Upper lobe of right lung (tissue), 1 donor: ENCODE measurements around the gene RAB6B. TPM values are rescaled to one million over a fixed set of nuclear protein-coding genes. Genes with fewer than 3 reads are reported as not detected.

Experiments
- ATAC-seq: fragments of 200-7000 bp; cut with Tn5 transposase; one replicate; pipeline ENCODE4 v1.9.1; 2020; ENCODE audit warnings: mild to moderate bottlenecking, moderate library complexity
- DNase-seq: peaks from one replicate; pipeline ENCODE4 v3.0.0-alpha.2; 2020
- H3K27ac ChIP-seq: fragments of 200-600 bp; one replicate; pipeline ENCODE4 v1.8.0; 2022
- H3K27me3 ChIP-seq: fragments of 200-600 bp; one replicate; pipeline ENCODE4 v1.8.0; 2022; ENCODE audit warnings: mild to moderate bottlenecking
- H3K36me3 ChIP-seq: fragments of 200-600 bp; one replicate; pipeline ENCODE4 v1.8.0; 2022
- H3K4me1 ChIP-seq: fragments of 200-600 bp; one replicate; pipeline ENCODE4 v1.8.0; 2022
- H3K4me3 ChIP-seq: fragments of 200-600 bp; one replicate; pipeline ENCODE4 v1.8.0; 2022; ENCODE audit warnings: mild to moderate bottlenecking
- H3K9me3 ChIP-seq: fragments of 200-600 bp; one replicate; pipeline ENCODE4 v1.8.0; 2022
- CTCF ChIP-seq: fragments of 200-600 bp; IDR thresholded peaks from one replicate; pipeline ENCODE4 v1.8.0; 2022; ENCODE audit warnings: antibody characterized with exemption
- intact Hi-C: fragments of 100-400 bp; cut with DNase I; formaldehyde crosslinking; loops from one replicate; pipeline ENCODE4 v1.11.0; 2022
- long read RNA-seq: library from polyadenylated mRNA; unstranded; transcript quantifications from one replicate; pipeline ENCODE4 v2.0.0, GENCODE V29; 2021
- total RNA-seq: library from RNA; stranded (reverse); fragmentation: NEBNext Ultra II Directional; extraction: Animal tissue kit (Norgen Biotek cat#: 25700); gene quantifications from one replicate; pipeline ENCODE4 v1.2.1, GENCODE V29; 2021
- donor health status: DM: no; HTN: yes; CAD: no; lungs with severe emphysema.

The RAB6B gene
- total RNA-seq = 7.4 TPM
- long read RNA-seq, full-length matches to known transcripts = 1 of 4 reads
- long read RNA-seq, partial matches to known transcripts = 0 of 4 reads
- long read RNA-seq, other reads (novel, unspliced or antisense) = 3 of 4 reads

- Histone ChIP-seq H3K4me1 (no peaks in the 10 kb centered on the region), H3K27ac (no peak within 1 kb of the TSS), H3K4me3 (peak within 1 kb of the TSS; percentile 60), H3K36me3 (no peaks in the 10 kb centered on the region), H3K27me3 (peaks cover 25% of the 10 kb centered on the region), H3K9me3 (no peaks in the 10 kb centered on the region)
- DNase-seq (peak; percentile 71), ATAC-seq (peak; percentile 76)
- TF ChIP-seq CTCF = no peak
- intact Hi-C loops = no loop called here
These were observed at the start of gene RAB6B for GRCh38 chr3:133895208-133896001. TSS of gene RAB6B (minus strand) at chr3:133895882. CDS start at chr3:133895466, 416 bp downstream.

GRCh38 chr3:133944641-133945380 lies 49.1 kb upstream of the RAB6B start:
- no peaks in the 10 kb centered on the region for H3K9me3 ChIP-seq
- DNase-seq = no peak
- H3K4me1 ChIP-seq = peaks cover 29% of the 10 kb centered on the region
- H3K27me3 ChIP-seq = no peaks in the 10 kb centered on the region
- TF ChIP-seq CTCF = no peak
- H3K4me3 ChIP-seq = no peak overlapping the region
- peak overlapping the region; percentile 67 for H3K27ac ChIP-seq
- ATAC-seq = peak; percentile 55
- H3K36me3 ChIP-seq = no peaks in the 10 kb centered on the region
- intact Hi-C loops = no loop called here

- intact Hi-C loops = no loop called here
- no peak for TF ChIP-seq CTCF
- Histone ChIP-seq H3K9me3 (no peaks in the 10 kb centered on the region), H3K4me1 (peaks cover 29% of the 10 kb centered on the region), H3K4me3 (no peak overlapping the region), H3K27me3 (no peaks in the 10 kb centered on the region), H3K27ac (peak overlapping the region; percentile 67), H3K36me3 (no peaks in the 10 kb centered on the region)
- ATAC-seq (no peak), DNase-seq (no peak)
These were observed 48.5 kb upstream of the RAB6B start for GRCh38 chr3:133944181-133944580.

- peak; percentile 64 for DNase-seq
- no peak overlapping the region for H3K4me3 ChIP-seq
- H3K27ac ChIP-seq = peak overlapping the region; percentile 67
- ATAC-seq = peak; percentile 47
- H3K9me3 ChIP-seq = no peaks in the 10 kb centered on the region
- TF ChIP-seq CTCF = no peak
- H3K4me1 ChIP-seq = peaks cover 29% of the 10 kb centered on the region
- no peaks in the 10 kb centered on the region for H3K27me3 ChIP-seq
- H3K36me3 ChIP-seq = no peaks in the 10 kb centered on the region
- intact Hi-C loops = no loop called here
These were observed 48.0 kb upstream of the RAB6B start for GRCh38 chr3:133943639-133944141.

GRCh38 chr3:133943031-133943535 lies 47.4 kb upstream of the RAB6B start:
- Histone ChIP-seq H3K9me3 (no peaks in the 10 kb centered on the region), H3K27ac (peak overlapping the region; percentile 26), H3K4me3 (no peak overlapping the region), H3K36me3 (no peaks in the 10 kb centered on the region), H3K4me1 (peaks cover 29% of the 10 kb centered on the region), H3K27me3 (no peaks in the 10 kb centered on the region)
- TF ChIP-seq CTCF = no peak
- ATAC-seq (no peak), DNase-seq (no peak)
- intact Hi-C loops = no loop called here
